ENCODE data around the gene XYLT1.
A peak's percentile ranks its signal among the peaks of the same experiment; 100 is the strongest.

XYLT1 gene

GRCh38 chr16:17397499-17397891 lies 73.3 kb downstream of the XYLT1 start:
- ChIA-PET CTCF (interaction anchor here (0.5 kb wide), 1 partner anchor 1627 kb away, joined by 7 read pairs; no protein-coding TSS in a partner anchor), POLR2A (no interaction called here)
- no peak for DNase-seq (ENCODE audit: extremely low spot score)
- TF ChIP-seq FOXM1 (IDR thresholded peaks at IDR 0.05; ENCODE audit: borderline replicate concordance) (no peak), FOXA1 (IDR thresholded peaks at IDR 0.05) (no peak), HDGF (IDR thresholded peaks at IDR 0.05; ENCODE audit: borderline replicate concordance) (no peak), PKNOX1 (IDR thresholded peaks at IDR 0.05) (no peak), L3MBTL2 (conservative IDR thresholded peaks at IDR 0.05) (no peak), NFRKB (IDR thresholded peaks at IDR 0.05) (no peak), ARNT (IDR thresholded peaks at IDR 0.05) (no peak), ELF4 (IDR thresholded peaks at IDR 0.05) (no peak), TARDBP (IDR thresholded peaks at IDR 0.05) (no peak), SUZ12 (IDR thresholded peaks at IDR 0.05) (no peak), BHLHE40 (IDR thresholded peaks at IDR 0.05; ENCODE audit: borderline replicate concordance) (no peak), LEF1 (IDR thresholded peaks at IDR 0.05; ENCODE audit: borderline replicate concordance) (no peak), SP1 (IDR thresholded peaks at IDR 0.05) (no peak), CTBP1 (IDR thresholded peaks at IDR 0.05; ENCODE audit: borderline replicate concordance) (no peak)

GRCh38 chr16:17396762-17397498 lies 73.8 kb downstream of the XYLT1 start:
- ChIA-PET POLR2A (no interaction called here), CTCF (no interaction called here)
- peak; percentile 27 for DNase-seq (ENCODE audit: extremely low spot score)
- no peak for TF ChIP-seq TARDBP (IDR thresholded peaks at IDR 0.05)
- no peak for TF ChIP-seq PKNOX1 (IDR thresholded peaks at IDR 0.05)
- TF ChIP-seq NFRKB (IDR thresholded peaks at IDR 0.05), result no peak
- no peak for TF ChIP-seq FOXM1 (IDR thresholded peaks at IDR 0.05; ENCODE audit: borderline replicate concordance)
- no peak for TF ChIP-seq BHLHE40 (IDR thresholded peaks at IDR 0.05; ENCODE audit: borderline replicate concordance)
- no peak for TF ChIP-seq FOXA1 (IDR thresholded peaks at IDR 0.05)
- TF ChIP-seq ZNF384 (IDR thresholded peaks at IDR 0.05), result no peak
- TF ChIP-seq SP1 (IDR thresholded peaks at IDR 0.05), result no peak
- TF ChIP-seq FOXK2 (IDR thresholded peaks at IDR 0.05), result no peak
- no peak for TF ChIP-seq CTBP1 (IDR thresholded peaks at IDR 0.05; ENCODE audit: borderline replicate concordance)
- no peak for TF ChIP-seq SUZ12 (IDR thresholded peaks at IDR 0.05)

GRCh38 chr16:17395849-17396480 lies 74.8 kb downstream of the XYLT1 start:
- TF ChIP-seq BHLHE40 (IDR thresholded peaks at IDR 0.05; ENCODE audit: borderline replicate concordance), result no peak
- TF ChIP-seq CTBP1 (IDR thresholded peaks at IDR 0.05; ENCODE audit: borderline replicate concordance), result no peak
- TF ChIP-seq ZNF384 (IDR thresholded peaks at IDR 0.05), result no peak
- TF ChIP-seq FOXK2 (IDR thresholded peaks at IDR 0.05), result no peak
- no peak for TF ChIP-seq L3MBTL2 (conservative IDR thresholded peaks at IDR 0.05)
- no peak for TF ChIP-seq SP1 (IDR thresholded peaks at IDR 0.05)
- no peak for TF ChIP-seq FOXM1 (IDR thresholded peaks at IDR 0.05; ENCODE audit: borderline replicate concordance)
- TF ChIP-seq ELF4 (IDR thresholded peaks at IDR 0.05), result no peak
- ChIA-PET CTCF (no interaction called here), POLR2A (no interaction called here)
- DNase-seq (ENCODE audit: extremely low spot score), result no peak

- no peak for DNase-seq (ENCODE audit: extremely low spot score)
- TF ChIP-seq SP1 (IDR thresholded peaks at IDR 0.05) (no peak), BHLHE40 (IDR thresholded peaks at IDR 0.05; ENCODE audit: borderline replicate concordance) (no peak), TARDBP (IDR thresholded peaks at IDR 0.05) (no peak), L3MBTL2 (conservative IDR thresholded peaks at IDR 0.05) (no peak), FOXK2 (IDR thresholded peaks at IDR 0.05) (no peak), HDGF (IDR thresholded peaks at IDR 0.05; ENCODE audit: borderline replicate concordance) (no peak), NFRKB (IDR thresholded peaks at IDR 0.05) (no peak), FOXA1 (IDR thresholded peaks at IDR 0.05) (no peak), FOXM1 (IDR thresholded peaks at IDR 0.05; ENCODE audit: borderline replicate concordance) (no peak), SUZ12 (IDR thresholded peaks at IDR 0.05) (no peak), ARNT (IDR thresholded peaks at IDR 0.05) (no peak), LEF1 (IDR thresholded peaks at IDR 0.05; ENCODE audit: borderline replicate concordance) (no peak), ELF4 (IDR thresholded peaks at IDR 0.05) (no peak), ZNF384 (IDR thresholded peaks at IDR 0.05) (no peak), CTBP1 (IDR thresholded peaks at IDR 0.05; ENCODE audit: borderline replicate concordance) (no peak), PKNOX1 (IDR thresholded peaks at IDR 0.05) (no peak)
- CTCF ChIA-PET, result no interaction called here
- POLR2A ChIA-PET, result no interaction called here
These were observed 77.7 kb downstream of the XYLT1 start for GRCh38 chr16:17392857-17393692.

GRCh38 chr16:17392127-17392856 lies 78.5 kb downstream of the XYLT1 start:
- TF ChIP-seq HDGF (IDR thresholded peaks at IDR 0.05; ENCODE audit: borderline replicate concordance), result no peak
- TF ChIP-seq ARNT (IDR thresholded peaks at IDR 0.05), result no peak
- TF ChIP-seq NFRKB (IDR thresholded peaks at IDR 0.05), result no peak
- no peak for TF ChIP-seq SUZ12 (IDR thresholded peaks at IDR 0.05)
- no peak for DNase-seq (ENCODE audit: extremely low spot score)
- POLR2A ChIA-PET, result no interaction called here
- CTCF ChIA-PET, result no interaction called here
